HG02678 (cell line): Measurements from ENCODE around the gene ARPC1B.
A peak's percentile ranks its signal among the peaks of the same experiment; 100 is the strongest.
"Not testable (repeated sequence)": the region's sequence is repeated elsewhere in the genome, so short reads cannot be mapped to it uniquely, and the experiment has no call there.

ENCODE experiments used
- ATAC-seq: cut with Tn5 transposase; IDR thresholded peaks from one replicate; pipeline ENCODE4 v1.9.1; 2021; ENCODE audit warnings: mild to moderate bottlenecking, moderate library complexity; ENCODE audit not compliant: unreplicated experiment

ARPC1B gene

DNA sequence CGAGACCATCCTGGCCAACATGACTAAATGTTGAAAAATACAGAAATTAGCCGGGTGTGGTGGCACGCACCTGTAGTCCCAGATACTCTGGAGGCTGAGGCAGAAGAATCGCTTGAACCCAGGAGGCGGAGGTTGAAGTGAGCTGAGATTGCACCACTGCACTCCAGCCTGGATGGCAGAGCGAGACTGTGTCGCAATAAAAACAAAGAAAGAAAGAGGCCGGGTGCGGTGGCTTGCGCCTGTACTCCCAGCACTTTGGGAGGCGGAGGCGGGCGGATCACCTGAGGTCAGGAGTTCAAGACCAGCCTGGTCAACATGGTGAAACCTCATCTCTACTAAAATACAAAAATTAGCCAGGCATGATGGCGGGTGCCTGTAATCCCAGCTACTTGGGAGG, 12.7 kb downstream of the ARPC1B start:
- ATAC-seq: not testable (repeated sequence)

DNA sequence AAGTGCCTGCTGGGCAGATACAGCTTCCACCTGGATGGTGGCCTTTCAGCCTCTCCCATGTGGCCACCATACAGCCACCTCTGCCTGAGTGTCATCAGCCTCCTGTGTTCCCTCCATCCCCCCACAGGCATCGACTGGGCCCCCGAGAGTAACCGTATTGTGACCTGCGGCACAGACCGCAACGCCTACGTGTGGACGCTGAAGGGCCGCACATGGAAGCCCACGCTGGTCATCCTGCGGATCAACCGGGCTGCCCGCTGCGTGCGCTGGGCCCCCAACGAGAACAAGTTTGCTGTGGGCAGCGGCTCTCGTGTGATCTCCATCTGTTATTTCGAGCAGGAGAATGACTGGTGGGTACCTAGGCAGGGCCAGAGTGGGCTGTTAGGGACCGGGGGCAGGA, 13.4 kb downstream of the ARPC1B start:
- ATAC-seq: no peak

DNA sequence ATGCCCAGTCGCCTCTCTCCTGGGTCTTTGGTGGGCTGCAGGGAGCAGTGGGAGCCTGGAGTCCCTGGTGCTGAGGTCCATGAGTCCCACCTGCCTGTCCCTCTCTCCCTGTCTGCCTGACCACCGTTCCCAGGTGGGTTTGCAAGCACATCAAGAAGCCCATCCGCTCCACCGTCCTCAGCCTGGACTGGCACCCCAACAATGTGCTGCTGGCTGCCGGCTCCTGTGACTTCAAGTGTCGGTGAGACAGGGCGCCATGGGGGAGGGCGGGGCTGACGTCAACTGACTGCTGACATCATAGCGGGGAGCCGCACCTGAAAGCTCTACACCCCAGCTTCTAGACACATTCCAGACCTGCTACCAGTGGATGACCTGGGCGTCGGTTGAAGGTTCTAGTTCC, 15.2 kb downstream of the ARPC1B start:
- ATAC-seq: no peak

DNA sequence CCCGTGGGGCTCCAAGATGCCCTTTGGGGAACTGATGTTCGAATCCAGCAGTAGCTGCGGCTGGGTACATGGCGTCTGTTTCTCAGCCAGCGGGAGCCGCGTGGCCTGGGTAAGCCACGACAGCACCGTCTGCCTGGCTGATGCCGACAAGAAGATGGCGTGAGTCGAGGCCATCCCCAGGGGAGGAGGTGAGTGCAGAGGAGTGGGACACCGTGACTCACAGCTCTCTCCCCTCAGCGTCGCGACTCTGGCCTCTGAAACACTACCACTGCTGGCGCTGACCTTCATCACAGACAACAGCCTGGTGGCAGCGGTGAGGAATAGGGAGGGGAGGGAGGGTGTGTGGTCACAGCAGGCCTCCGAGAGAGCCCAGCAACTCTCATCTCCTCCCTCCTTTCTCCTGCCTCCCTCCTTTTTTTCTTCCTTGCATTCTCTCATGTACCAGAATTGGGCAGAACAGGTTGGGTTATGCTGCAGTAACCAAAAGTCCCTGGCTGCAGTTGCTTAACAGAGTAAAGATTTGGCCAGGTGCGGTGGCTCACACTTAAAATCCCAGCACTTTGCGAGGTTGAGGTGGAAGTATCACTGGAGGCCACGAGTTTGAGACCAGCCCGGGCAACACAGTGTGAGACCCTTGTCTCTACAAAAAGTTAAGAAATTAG, 16.5 kb downstream of the ARPC1B start:
- no peak for ATAC-seq

DNA sequence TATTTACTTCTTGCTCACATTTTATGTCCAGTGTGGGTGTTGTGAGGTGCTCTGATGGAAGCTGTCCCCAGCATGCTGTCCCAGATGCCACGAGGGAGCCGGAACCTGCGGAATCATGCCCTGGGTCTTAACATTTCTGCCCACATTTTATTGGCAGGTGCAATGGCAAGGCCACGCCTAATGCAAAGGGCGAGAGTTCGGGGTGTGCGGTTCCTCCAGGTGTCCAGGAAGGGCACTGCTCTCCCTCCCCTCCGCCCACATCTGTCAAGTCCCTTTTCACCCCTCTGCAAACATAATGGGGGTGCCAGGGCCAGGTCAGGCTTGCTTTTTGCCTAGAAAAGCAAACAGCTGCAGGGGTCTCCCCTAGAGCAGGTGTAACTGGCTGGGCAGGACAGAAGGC, 17.5 kb downstream of the ARPC1B start:
- ATAC-seq: no peak

DNA sequence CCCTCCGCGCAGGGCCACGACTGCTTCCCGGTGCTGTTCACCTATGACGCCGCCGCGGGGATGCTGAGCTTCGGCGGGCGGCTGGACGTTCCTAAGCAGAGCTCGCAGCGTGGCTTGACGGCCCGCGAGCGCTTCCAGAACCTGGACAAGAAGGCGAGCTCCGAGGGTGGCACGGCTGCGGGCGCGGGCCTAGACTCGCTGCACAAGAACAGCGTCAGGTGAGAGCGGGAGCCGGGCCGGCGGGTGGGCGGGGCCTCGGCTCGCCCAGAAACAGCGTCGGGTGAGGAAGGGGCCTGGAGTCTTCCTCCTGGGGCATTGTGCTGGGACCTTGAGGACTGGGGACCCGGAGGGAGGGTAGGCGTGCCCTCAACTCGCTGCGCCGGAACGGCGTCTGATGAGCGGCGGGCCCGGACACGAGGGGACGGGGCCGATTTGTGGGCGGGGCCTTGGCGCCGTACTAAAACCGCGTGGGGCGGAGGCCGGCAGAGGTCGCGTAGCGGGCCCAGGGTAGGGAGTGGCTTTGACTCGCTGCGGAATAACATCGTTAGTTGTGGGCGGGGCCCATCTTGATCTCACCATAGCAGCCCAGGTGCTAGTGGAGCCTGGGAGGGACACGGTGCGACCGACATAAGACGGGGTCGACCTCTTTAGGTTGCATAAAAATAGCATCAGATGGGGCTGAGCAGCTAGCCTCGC, 18.3 kb downstream of the ARPC1B start:
- ATAC-seq: peak; percentile 57

DNA sequence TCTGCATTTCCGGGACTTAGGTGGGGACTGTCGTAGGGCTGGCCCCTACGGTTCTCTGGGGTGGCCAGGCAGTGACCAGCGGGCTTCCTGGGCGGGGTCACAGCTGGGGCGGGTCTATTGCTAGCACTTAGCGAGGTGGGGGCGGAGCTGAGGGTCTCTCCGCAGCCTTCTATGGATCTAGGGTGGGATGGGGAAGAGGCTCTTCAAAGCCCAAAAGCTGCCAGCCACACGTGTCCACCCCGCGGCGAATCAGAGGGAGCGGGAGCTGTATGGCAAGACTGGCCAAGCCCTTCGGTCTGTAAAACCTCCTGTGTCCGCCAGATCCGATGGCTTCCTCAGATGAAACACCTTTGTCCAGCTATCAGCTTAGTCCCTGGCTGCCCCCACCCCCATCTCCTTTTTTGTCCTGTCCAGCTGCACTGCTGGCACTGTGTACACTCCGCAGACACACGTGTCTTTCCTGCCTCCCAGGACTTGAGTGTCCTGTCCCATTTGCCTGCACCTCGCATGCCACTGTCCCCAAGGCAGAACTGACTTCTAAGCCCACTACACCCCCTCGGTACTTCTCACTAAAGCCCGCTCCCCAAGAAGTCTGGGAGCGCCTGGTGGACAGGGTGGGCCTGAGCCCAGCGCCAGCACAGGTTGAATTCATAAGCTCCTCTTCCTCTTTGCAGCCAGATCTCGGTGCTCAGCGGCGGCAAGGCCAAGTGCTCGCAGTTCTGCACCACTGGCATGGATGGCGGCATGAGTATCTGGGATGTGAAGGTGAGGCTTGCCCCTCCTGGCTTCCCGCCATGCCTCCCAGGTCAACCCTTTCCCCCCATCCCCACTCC, 19.0 kb downstream of the ARPC1B start:
- no peak for ATAC-seq

DNA sequence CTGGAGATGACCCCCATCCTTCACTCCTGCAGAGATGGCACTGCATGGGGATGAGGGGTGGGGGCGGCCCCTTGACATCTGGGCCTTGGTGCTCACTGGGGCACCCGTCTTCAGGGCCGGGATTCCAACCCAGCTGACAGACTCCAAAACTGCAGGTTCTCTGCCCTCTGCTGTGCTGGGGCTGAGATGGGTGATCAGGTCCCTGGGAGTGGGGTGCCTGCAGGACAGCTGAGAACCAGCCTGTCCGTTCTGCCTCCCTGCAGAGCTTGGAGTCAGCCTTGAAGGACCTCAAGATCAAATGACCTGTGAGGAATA, 19.6 kb downstream of the ARPC1B start:
- no peak for ATAC-seq

DNA sequence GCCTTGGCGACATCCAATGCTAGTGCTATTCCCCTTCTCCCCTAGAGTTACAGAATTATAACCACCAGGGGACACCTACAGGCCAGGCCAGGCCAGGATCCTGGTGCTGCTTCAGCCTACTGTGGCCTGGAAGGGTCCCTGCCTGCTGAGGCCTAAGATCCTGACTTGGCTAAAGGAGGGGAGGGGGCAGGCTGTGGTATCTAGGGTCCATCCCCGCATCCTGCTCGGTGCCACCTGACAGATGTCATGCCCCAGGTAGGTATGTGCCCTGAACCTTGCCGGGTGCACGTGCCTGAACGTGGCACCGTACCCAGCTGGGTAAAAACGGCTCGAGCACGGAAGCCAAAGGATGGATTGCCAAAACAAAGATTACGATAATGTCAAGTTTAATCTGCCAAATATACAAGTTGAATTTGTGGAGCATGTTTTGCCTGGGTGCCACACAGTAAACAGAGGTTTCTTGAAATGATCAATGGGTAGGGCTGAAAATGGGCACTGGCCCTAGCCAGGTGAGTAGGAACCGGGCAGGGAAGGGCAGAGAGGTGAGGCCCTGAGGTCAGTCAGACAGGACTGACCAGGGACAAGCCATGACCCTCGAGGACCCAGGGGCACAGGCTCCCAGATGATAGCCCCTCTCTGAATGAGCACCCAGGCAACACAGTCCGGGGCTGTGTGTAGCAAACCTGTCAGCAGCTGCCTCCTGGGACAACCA, 21.2 kb downstream of the ARPC1B start:
- no peak for ATAC-seq

DNA sequence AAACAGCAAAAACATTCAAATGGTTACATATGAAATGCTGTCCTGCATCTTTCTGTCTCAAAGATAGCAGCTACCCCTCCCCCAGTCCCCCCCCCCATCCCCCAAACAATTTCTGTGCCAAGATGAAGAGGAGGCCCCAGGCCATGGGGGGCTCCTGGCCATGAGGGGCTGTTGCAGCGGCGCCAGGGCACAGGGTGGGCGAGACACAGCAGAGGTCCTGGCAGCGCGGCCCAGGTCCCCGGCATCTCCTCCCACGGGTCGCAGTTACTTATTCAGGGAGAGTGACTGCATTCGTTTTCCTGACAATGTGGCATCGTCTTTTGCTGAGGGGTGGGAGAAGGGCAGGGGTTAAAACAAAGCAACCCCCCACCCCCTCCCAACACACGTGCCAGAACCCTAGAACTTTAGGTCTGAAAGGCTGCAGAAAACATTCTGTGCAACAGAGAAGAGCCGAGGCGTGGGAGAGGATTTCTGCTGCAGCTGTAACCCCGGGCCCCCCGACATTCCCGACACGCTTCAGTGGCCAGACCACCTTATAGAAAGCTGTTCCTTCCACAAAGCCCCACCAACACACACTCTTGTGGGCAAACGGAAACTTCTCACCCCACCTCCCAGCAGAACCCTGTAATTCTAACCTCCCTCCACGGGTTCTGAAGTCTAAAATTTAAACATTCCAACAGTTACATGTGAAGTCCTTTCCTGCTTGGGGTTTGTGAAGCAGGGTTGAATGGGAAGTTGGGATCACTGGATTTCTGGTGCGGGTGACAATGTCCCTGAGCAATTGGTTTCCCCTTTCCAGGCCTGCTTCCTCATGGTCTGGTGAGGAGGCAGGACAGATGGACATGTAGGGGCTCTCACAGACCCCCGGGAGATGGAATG, 22.1 kb downstream of the ARPC1B start:
- no peak for ATAC-seq

DNA sequence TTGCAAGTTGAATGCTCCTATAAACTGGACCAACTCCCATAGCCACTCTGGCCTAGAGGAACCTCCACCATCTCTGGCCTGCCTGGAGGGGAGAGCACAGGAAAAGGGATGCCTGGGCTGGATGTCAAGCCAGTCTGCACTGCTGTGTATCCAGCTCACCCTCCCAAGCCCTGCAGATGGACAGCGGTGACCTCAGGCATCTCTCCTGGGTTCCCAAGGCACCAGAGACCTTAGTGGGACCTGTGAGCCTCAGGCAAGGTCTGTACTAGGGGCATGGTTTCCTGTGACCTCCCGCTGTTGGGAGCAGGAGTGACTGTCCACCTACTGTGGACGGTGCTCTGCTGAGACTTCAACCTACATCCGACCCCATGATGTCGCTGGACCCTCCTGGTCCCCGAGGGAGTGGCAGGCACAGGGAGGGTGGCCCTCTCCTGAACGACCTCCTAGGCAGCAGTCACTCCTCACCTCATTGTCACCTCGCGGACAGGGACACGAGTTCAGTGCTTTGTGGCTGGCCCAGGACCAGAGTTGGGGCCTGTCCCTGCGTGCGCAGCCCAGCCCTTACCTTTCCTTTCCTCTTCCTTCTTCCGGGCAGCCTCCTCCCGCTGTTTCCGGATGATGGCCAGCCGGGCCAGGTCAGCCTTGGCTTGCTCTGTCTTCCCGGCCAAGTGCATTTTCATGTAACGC, 22.9 kb downstream of the ARPC1B start:
- ATAC-seq: no peak

DNA sequence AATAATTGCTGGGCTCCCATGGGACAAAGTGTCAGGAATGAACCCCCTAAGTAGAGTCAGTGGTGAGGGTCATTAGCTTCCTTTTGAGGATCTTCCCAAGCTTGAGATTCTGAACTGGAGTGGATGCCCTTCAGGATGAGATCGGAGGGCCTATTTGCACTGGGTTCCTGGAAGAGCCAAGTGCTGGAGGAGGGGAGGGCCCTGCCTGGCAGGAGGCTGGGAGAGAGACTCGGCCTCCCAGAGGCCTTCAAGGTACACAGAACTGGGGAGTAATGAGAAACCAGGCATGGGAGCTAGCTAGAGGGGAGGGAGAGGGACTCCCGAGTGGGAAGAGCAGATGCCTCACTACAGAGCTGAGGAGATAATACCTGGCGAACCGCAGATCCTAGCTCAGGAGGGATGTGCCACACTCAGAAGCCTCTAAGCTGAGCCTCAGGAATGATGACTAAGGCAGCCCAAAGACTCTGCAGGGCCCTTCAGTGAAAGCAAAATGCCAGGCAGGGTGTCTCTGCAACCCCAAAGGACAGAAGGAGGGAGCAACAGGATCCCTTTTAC, 24.4 kb downstream of the ARPC1B start:
- no peak for ATAC-seq

DNA sequence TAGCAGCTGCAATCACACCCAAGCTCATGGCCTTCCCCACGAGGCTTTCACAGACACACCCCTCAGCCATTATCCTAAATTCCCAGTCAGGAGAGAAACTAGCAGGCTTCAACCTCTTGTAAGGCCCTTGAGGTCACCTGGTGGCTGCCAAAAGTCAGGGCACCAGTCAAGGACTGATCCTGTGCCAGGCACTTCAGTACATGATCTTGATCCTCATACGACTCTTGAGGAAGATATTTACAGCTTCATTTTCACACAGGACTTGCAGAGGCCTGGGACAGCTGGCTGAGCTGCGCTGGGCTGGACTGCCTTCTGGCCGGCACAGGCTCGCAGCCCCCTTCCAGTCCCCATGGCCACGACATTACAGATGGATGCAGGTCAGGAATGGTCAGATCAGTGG, 25.1 kb downstream of the ARPC1B start:
- ATAC-seq: no peak

DNA sequence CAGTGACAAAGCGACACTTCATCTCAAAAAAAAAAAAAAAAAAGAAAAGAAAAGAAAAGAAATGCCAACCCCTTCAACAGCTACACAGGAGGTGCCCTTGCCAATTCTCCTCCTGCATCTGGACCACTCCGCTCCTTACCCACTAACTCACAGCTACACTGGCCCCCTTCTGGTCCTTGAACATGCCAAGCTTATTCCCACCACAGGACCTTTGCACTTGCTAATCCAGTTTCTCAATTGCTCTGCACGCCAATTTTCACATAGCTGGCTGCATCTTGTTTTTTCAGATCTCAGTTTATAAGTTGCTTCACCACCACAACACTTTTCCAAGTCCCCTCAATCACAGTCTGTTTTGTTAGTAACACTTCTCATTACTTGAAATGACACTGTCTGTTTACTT, 28.3 kb downstream of the ARPC1B start:
- ATAC-seq: no peak

DNA sequence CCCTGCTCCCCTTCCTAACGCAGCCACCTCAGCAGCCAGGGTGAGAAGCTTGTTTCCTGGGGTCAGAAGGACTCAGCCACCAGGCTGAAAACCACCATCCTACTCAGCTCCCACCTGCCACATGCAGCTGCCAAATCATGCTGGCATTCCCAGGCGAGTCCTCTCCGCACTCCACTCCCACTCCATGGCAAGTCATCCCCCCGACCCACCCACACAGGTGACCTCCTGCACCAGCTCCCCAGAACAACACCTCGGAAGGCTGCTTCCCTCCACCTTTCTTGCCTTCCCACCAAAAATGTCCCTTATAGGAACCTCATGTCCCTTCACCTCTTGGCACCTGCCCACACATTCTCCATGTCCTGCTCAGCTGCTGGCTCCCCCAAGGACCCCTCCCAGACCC, 29.2 kb downstream of the ARPC1B start:
- ATAC-seq: no peak

DNA sequence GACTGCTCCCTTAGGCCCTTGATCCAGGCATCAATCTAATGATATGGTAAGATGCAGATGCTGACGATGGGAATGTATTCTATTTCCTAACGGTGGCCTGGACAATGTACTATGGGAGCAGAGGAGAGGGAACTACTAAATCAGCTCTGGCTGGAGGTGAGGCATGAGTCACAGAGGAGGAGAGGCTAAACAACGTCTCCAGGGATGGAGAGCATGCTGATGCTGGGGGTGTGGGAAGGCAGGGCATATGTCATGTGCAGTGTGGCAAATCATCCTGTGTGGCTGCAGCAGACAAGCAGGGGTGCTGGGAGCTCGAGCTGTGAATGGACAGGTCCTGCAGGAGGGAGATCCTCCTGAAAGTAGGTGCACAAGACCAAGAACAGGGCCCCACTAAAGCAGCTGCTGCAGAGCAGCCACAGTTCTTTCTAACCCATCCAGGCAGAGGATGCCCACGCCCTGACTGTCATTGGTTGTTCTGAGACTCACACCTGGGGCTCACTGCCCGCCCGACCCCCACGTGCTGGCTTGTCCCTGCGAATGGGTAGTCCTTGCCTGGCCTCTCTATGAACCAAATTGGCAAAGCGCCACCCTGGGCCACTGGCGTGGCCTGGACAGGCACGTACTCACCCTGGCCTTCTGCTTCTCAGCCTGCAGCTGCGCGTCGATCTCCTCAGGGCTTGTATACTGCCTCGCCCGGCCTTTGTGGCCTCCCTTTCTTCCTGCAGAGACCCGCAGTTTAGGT, 29.9 kb downstream of the ARPC1B start:
- no peak for ATAC-seq

DNA sequence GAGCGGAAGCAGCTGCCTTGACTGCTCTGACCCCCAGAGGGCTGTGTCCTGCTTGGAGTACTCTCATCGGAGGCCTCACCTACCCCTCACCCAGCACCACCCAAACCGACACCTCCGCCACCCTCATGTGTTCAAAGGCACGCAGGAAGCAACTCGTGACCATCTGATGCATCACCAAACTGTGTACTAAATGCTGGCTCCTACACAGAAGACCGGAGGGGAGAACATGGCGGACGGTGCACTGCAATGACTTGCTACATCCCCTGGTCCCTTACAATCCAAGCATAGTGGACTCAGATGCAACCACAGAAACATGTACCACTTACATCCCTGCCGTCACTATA, 30.4 kb downstream of the ARPC1B start:
- no peak for ATAC-seq

DNA sequence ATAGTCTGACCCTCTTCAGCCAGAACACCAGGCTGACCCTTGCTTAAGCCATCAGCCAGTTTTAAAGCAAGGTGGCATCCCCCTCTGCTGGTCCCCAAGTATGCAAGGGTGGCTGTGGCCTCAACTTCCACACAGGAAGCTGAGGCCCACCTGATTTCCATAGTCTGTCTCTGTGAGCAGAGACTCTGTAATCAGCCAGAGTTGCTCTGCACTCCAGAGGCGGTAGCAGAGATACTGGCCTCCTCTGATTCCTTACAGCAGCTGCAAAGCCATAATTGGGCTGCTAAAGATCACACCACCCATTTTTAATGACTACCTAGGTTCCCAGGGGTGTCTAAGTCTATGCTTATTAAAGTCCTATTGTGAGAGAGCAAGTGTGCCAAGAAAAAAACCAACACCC, 32.0 kb downstream of the ARPC1B start:
- ATAC-seq: no peak

DNA sequence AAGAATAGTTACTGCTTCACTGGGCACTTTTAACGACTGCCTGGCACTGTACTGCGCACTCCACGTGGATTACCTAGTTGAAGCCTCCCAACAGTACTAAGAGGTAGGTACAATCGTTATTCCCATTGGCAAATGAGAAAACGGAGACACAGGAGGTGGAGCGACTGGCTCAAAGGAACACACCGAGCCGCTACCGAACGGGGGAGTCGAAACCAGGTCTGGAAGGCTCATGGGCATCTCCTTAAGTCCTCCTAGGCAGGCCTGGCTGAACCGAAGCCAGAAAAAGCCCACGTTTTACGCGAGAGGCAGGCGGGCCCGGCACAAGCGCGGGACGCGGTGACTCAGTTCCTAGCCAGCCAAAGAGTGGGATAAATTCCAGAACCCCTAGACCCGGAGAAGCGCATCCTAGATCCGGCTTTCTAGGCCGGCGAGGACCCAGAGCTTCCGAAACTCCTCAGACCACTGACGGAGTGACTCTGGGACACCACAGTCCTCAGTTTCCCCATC, 33.4 kb downstream of the ARPC1B start:
- peak; percentile 1 for ATAC-seq
